Stimulated activated CD4-positive, alpha-beta T cell treated with anti-CD3 and anti-CD28 coated beads, Interleukin-4, amount 100 ng/mL, for 24 hours (primary cell): ENCODE results near the gene THSD4.

Experiments
- DNase-seq: peaks from one replicate; pipeline ENCODE4 v3.0.0-alpha.2; 2020

Gene THSD4

DNA sequence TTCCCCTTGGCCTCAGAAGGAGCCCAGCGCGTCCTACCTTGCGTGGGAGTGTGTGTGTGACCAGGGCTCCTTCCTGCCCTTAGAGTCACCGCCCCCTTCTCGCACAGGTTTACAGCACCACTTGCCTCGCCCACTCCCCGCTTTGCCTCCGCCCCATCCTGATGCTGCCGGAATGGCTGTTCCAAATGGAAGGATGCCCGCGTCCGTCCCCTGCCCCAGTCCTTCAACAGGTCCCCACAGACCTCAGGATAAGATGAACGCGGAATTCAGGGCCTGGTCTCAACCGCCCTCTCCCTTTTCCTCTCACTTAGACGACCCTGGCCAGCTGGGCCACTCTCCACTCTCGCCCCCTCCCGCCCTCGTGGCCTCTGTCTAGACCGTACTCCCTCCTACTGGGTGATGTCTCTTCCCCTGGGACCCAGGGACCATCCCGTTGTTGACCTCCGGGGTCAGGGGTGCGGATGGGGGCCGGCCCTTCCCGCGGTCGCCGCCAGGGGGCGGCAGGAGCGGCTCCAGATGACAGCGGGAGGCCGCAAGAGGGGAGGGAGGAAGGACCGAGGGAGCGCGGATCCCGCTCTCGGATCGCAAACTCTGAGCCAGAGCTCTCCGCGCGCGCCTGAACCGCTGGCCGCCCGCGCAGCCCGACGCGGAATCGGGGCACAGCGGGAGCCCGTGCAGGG lies at the start of gene THSD4:
Gene THSD4, plus strand, starts transcription at position 585 of the 680 bp plus-strand sequence.
- peak; percentile 58 for DNase-seq

- no peak for DNase-seq
Measured at GRCh38 chr15:71066983-71067382, 48.3 kb upstream of the THSD4 start.

DNA sequence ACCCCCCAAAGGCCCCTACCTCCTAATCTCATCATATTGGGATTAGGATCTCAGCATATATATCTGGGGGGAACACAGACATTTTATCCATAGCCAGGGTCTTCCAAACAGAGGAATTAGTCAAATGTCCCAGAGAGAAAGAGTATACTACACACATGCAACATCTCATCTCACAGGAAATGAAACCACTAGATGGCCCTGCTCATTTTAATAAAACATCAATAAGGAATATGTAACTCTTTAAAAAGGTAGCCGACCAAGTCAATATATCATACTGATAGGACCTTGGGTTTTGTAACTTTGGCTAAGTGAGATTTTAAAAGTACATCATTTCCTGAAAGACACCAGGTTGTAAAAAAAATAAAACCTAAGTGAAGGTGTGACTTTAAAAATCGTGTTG lies 45.6 kb upstream of the THSD4 start:
- no peak for DNase-seq

DNA sequence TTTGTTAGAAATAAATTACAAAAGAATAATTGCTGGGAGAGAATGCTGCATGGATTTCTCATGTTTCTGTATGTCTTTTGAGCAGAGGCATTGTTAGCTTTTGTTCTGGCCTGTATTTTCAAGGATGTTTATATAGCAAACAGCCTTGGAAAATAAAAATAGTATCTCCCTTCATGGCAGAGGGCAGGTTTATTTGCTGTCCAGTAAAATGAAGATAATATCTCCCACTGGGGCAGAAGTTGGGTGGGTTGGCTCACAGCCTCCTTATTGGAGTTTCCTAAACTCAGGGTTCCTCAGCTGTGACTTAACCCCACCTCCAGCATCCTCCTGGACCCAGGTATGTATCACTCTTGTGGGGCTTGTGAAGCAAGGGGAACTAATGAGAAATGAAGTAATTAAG lies 43.7 kb upstream of the THSD4 start:
- no peak for DNase-seq

DNA sequence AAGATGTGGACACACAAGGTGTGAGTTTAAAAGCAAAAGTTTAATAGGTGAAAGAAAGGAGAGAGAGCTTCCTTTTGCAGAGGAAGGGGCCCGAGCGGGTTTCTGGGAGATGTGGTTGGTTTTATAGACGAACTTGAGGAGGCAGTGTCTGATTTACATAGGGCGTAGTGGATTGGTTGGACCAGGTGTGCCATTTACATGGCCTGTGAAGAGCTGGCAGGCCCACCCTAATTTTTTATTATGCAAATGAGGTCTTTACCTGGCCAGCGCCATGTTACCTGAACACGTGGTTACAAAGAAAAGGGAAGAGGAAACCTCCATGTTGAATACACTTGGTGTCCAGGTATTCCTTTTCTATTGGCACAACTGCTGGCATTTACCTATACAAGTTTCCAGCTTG lies 42.8 kb upstream of the THSD4 start:
- DNase-seq, result no peak

DNA sequence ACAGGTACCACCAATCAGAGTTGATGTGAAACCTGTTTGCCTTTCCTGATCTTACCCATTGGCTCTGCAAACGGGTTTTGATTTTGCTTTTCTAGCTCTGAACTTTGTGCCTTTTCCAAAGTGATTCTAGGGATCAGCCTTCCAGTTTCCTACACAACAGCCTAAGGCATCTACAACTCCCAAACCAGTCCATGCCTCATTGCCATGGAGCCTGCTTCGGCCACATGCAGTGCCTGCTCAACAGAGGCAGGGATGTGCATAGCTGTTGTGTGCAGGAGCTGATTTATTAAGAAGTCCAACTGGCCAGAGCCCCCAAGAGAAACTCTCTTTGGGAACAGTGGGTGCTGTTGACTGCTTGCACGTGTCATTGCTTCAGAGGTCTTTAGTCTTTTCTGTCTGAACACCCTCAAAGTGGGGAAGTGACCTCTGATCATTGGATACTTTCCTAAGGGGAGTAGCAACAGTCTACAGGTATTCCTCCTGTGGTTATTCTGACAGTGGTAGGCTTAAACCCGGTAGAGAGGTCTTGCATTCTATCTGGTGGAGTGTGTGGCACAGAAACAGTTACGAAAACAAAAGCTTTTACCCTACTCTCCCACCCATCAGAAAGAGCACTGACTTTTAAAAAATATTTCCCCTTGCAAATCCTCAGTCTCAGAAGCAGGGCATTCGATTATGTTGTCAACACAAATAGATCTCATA lies 36.6 kb upstream of the THSD4 start:
- DNase-seq, result no peak

- no peak for DNase-seq
Measured at GRCh38 chr15:71079208-71080044, 35.8 kb upstream of the THSD4 start.

GRCh38 chr15:71080166-71080565 lies 35.1 kb upstream of the THSD4 start:
- DNase-seq, result no peak

- DNase-seq, result no peak
Measured at GRCh38 chr15:71080705-71081104, 34.6 kb upstream of the THSD4 start.

DNA sequence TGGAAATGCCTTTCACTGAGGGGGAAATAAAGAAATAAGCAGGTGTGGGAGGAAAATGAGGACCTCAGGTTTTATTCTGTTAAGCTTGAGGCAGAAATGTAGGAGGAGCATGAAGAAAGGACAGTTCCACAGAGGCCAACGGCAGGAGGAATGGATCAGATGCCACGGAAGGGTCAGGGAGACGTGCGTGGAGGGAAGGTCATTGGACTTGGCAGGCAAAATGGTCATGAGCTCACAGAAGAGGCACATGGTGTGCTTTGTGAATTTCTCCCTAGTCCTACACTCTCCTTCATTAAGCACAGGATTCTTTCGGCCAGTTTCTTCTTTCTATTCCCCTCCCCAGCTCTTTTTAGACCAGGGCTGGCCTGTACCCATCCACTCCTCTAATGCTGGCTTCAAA lies 32.5 kb upstream of the THSD4 start:
- no peak for DNase-seq

- DNase-seq, result no peak
Measured at GRCh38 chr15:71083349-71083748, 31.9 kb upstream of the THSD4 start.

- DNase-seq, result no peak
Measured at GRCh38 chr15:71084264-71084663, 31.0 kb upstream of the THSD4 start.

- no peak for DNase-seq
Measured at GRCh38 chr15:71085809-71086208, 29.5 kb upstream of the THSD4 start.

DNA sequence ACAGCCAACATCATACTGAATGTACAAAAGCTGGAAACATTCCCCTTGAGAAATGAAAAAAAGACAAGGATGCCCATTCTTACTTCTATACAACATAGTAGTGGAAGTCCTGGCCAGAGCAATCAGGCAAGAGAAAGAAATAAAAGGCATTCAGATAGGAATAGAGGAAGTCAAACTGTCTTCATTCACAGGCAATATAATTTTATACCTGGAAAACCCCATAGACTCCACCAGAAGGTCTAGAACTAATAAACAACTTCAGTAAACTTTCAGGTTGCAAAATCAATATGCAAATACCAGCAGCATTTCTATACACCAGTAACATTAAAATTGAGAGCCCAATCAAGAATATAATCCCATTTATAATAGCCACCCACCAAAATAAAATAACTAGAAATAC lies 27.1 kb upstream of the THSD4 start:
- DNase-seq, result no peak

- no peak for DNase-seq
Measured at GRCh38 chr15:71088683-71089082, 26.6 kb upstream of the THSD4 start.

- no peak for DNase-seq
Measured at GRCh38 chr15:71089801-71090200, 25.5 kb upstream of the THSD4 start.

GRCh38 chr15:71091601-71092000 lies 23.7 kb upstream of the THSD4 start:
- DNase-seq, result no peak

- DNase-seq, result no peak
Measured at GRCh38 chr15:71092056-71092600, 23.1 kb upstream of the THSD4 start.

DNA sequence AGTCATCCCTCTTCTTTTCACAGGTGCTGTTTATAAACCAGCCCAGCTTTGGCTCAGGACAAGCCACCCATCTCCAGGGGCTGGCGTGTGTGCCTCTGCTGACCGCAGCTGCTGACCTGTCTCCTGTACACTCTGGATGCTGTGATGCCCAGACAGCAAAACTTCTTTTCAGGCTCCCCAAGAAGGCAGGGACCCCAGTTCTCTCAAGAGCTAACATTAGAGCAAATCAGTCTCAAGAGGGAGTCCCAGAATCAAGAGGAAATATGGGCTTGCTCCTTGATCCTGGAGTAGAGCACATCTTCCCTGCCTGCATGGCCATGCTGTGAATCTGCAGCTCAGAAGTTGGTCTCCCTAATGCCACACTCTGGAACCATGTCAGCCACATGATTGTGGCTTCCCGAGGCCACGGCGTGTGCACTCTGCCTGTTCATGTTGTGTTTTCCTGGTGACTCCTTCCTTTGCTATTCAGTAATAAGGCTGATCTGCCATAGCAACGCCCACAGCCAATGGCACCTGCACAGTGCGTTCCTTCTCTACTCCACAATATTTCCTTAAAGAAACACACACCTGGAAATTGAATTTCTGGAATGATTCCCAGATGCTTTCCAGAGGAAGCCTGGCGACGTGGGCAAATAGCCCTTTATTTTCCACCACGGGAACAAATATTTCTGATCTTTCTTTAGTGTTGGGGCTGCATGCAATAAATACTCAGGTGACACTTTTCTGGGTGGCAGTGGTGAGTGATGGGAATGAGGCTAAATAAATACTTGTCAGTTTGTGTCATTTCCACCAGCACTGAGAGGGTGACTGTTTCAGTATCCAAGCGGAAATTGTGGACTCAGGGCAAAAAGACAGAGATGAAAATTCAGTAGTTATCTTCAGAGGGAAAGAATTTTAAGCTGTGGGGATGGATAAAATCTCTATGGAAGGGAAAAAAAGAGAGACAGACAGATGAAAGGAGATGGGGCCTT lies 21.9 kb upstream of the THSD4 start:
- DNase-seq, result no peak

GRCh38 chr15:71094137-71094536 lies 21.1 kb upstream of the THSD4 start:
- no peak for DNase-seq

GRCh38 chr15:71096676-71097075 lies 18.6 kb upstream of the THSD4 start:
- DNase-seq, result no peak

- DNase-seq, result no peak
Measured at GRCh38 chr15:71097890-71098289, 17.4 kb upstream of the THSD4 start.
